Stimulated activated effector memory CD8-positive, alpha-beta T cell treated with anti-CD3 and anti-CD28 coated beads, Interleukin-12 subunit alpha, Interleukin-12 subunit beta, amount 100 ng/mL, for 72 hours (primary cell): Measurements from ENCODE around the gene BLTP3A.
"Not testable (repeated sequence)": the region's sequence is repeated elsewhere in the genome, so short reads cannot be mapped to it uniquely, and the experiment has no call there.

Source experiments
- ATAC-seq: fragments of 150-1000 bp; cut with Tn5 transposase; 2 replicates; pipeline ENCODE4 v1.10.0; 2021
- DNase-seq, 2 donors: peaks; one replicate each; pipeline ENCODE4 v3.0.0; 2021 to 2022; ENCODE audit warnings: low spot score in 2 of 2
- H3K27ac Mint-ChIP-seq: one replicate; pipeline ENCODE4 v1.8.0; 2022; ENCODE audit warnings: mild to moderate bottlenecking, mixed read lengths
- H3K36me3 Mint-ChIP-seq: one replicate; pipeline ENCODE4 v1.8.0; 2022; ENCODE audit warnings: mild to moderate bottlenecking, mixed read lengths
- H3K4me1 Mint-ChIP-seq: one replicate; pipeline ENCODE4 v1.8.0; 2022; ENCODE audit warnings: mixed read lengths
- H3K4me3 Mint-ChIP-seq: one replicate; pipeline ENCODE4 v1.8.0; 2022; ENCODE audit warnings: mild to moderate bottlenecking, mixed read lengths
- H3K9me3 Mint-ChIP-seq: one replicate; pipeline ENCODE4 v1.8.0; 2022; ENCODE audit warnings: mixed read lengths

BLTP3A gene

GRCh38 chr6:34791701-34792604 is at the start of gene BLTP3A:
TSS of gene BLTP3A (plus strand) at chr6:34792083. CDS start at chr6:34792251, 168 bp downstream.
- Mint-ChIP-seq H3K4me3 (peak within 1 kb of the TSS; percentile 99), H3K4me1 (peaks cover 8% of the 10 kb centered on the region), H3K36me3 (peaks cover 8% of the 10 kb centered on the region), H3K27ac (peak within 1 kb of the TSS; percentile 99), H3K9me3 (no peaks in the 10 kb centered on the region)
- peak; percentile 97 for ATAC-seq
- DNase-seq = peak; percentile 66 to 85

GRCh38 chr6:34742094-34742493 is 49.8 kb upstream of the BLTP3A start:
- H3K4me3 Mint-ChIP-seq = no peak overlapping the region
- H3K9me3 Mint-ChIP-seq = no peaks in the 10 kb centered on the region
- ATAC-seq (no peak), DNase-seq (no peak)
- peaks cover 4% of the 10 kb centered on the region for H3K4me1 Mint-ChIP-seq
- no peak overlapping the region for H3K27ac Mint-ChIP-seq
- no peaks in the 10 kb centered on the region for H3K36me3 Mint-ChIP-seq

- ATAC-seq = peak; percentile 63
- no peak for DNase-seq
- Mint-ChIP-seq H3K4me1 (peaks cover 4% of the 10 kb centered on the region), H3K4me3 (no peak overlapping the region), H3K9me3 (no peaks in the 10 kb centered on the region), H3K36me3 (no peaks in the 10 kb centered on the region), H3K27ac (peak overlapping the region; percentile 75)
Observed at GRCh38 chr6:34743625-34744293, 48.1 kb upstream of the BLTP3A start.

GRCh38 chr6:34744294-34744647 is 47.6 kb upstream of the BLTP3A start:
- not testable (repeated sequence) for H3K4me3 Mint-ChIP-seq, H3K27ac Mint-ChIP-seq, H3K4me1 Mint-ChIP-seq, ATAC-seq, H3K36me3 Mint-ChIP-seq, H3K9me3 Mint-ChIP-seq, DNase-seq

- Mint-ChIP-seq H3K9me3 (no peaks in the 10 kb centered on the region), H3K4me3 (no peak overlapping the region), H3K4me1 (peaks cover 4% of the 10 kb centered on the region), H3K36me3 (no peaks in the 10 kb centered on the region), H3K27ac (no peak overlapping the region)
- no peak for DNase-seq
- peak; percentile 64 for ATAC-seq
Observed at GRCh38 chr6:34745277-34746103, 46.4 kb upstream of the BLTP3A start.

- no peaks in the 10 kb centered on the region for H3K36me3 Mint-ChIP-seq
- no peak overlapping the region for H3K4me3 Mint-ChIP-seq
- peaks cover 4% of the 10 kb centered on the region for H3K4me1 Mint-ChIP-seq
- no peak for DNase-seq
- ATAC-seq = no peak
- no peaks in the 10 kb centered on the region for H3K9me3 Mint-ChIP-seq
- no peak overlapping the region for H3K27ac Mint-ChIP-seq
Observed at GRCh38 chr6:34746104-34746846, 45.6 kb upstream of the BLTP3A start.

- Mint-ChIP-seq H3K27ac (no peak overlapping the region), H3K4me3 (no peak overlapping the region), H3K9me3 (no peaks in the 10 kb centered on the region), H3K36me3 (no peaks in the 10 kb centered on the region), H3K4me1 (no peaks in the 10 kb centered on the region)
- DNase-seq = no peak
- ATAC-seq = no peak
Observed at GRCh38 chr6:34748757-34749156, 43.1 kb upstream of the BLTP3A start.

GRCh38 chr6:34756513-34756856 is 35.4 kb upstream of the BLTP3A start:
- not testable (repeated sequence) for H3K4me3 Mint-ChIP-seq, H3K4me1 Mint-ChIP-seq, DNase-seq, H3K27ac Mint-ChIP-seq, H3K9me3 Mint-ChIP-seq
- peaks cover 33% of the 10 kb centered on the region for H3K36me3 Mint-ChIP-seq
- ATAC-seq = peak; percentile 62

- Mint-ChIP-seq H3K4me3 (no peak overlapping the region), H3K4me1 (peaks cover 6% of the 10 kb centered on the region), H3K36me3 (peaks cover 46% of the 10 kb centered on the region), H3K27ac (no peak overlapping the region), H3K9me3 (no peaks in the 10 kb centered on the region)
- ATAC-seq (no peak), DNase-seq (no peak)
Observed at GRCh38 chr6:34757687-34758274, 34.1 kb upstream of the BLTP3A start.

- ATAC-seq (no peak), DNase-seq (no peak)
- peaks cover 69% of the 10 kb centered on the region for H3K36me3 Mint-ChIP-seq
- H3K27ac Mint-ChIP-seq = no peak overlapping the region
- H3K4me3 Mint-ChIP-seq = no peak overlapping the region
- no peaks in the 10 kb centered on the region for H3K9me3 Mint-ChIP-seq
- peaks cover 6% of the 10 kb centered on the region for H3K4me1 Mint-ChIP-seq
Observed at GRCh38 chr6:34760108-34760507, 31.8 kb upstream of the BLTP3A start.

- not testable (repeated sequence) for ATAC-seq, H3K27ac Mint-ChIP-seq, H3K9me3 Mint-ChIP-seq, H3K4me1 Mint-ChIP-seq, H3K4me3 Mint-ChIP-seq, DNase-seq
- H3K36me3 Mint-ChIP-seq = peaks cover 85% of the 10 kb centered on the region
Observed at GRCh38 chr6:34761681-34762080, 30.2 kb upstream of the BLTP3A start.

GRCh38 chr6:34768148-34768547 is 23.7 kb upstream of the BLTP3A start:
- Mint-ChIP-seq H3K4me1 (no peaks in the 10 kb centered on the region), H3K36me3 (peaks cover 100% of the 10 kb centered on the region), H3K9me3 (no peaks in the 10 kb centered on the region), H3K27ac (no peak overlapping the region), H3K4me3 (no peak overlapping the region)
- no peak for ATAC-seq
- DNase-seq = no peak

GRCh38 chr6:34771727-34772126 is 20.2 kb upstream of the BLTP3A start:
- no peak for DNase-seq
- Mint-ChIP-seq H3K4me1 (no peaks in the 10 kb centered on the region), H3K9me3 (no peaks in the 10 kb centered on the region), H3K4me3 (no peak overlapping the region), H3K36me3 (peaks cover 99% of the 10 kb centered on the region), H3K27ac (peak overlapping the region; percentile 19)
- no peak for ATAC-seq

- H3K4me3 Mint-ChIP-seq = no peak overlapping the region
- no peaks in the 10 kb centered on the region for H3K4me1 Mint-ChIP-seq
- H3K27ac Mint-ChIP-seq = no peak overlapping the region
- no peak for DNase-seq
- peaks cover 93% of the 10 kb centered on the region for H3K36me3 Mint-ChIP-seq
- no peak for ATAC-seq
- no peaks in the 10 kb centered on the region for H3K9me3 Mint-ChIP-seq
Observed at GRCh38 chr6:34772940-34773339, 18.9 kb upstream of the BLTP3A start.
